Spleen (tissue), 7 donors: ENCODE results near the gene KIF25.

Experiments used
- CTCF ChIP-seq, 11 experiments: fragments of 200-600 bp in 7 of 11; fragments of 450-650 bp in 4 of 11; sonication (generic) in 4 of 11; IDR thresholded peaks in 8 of 11; conservative IDR thresholded peaks in 3 of 11; 1 replicate in 7 of 11; 2 replicates in 4 of 11; pipeline versions ENCODE4 v1.4.0 to v1.8.0; 2016 to 2021; ENCODE audit warnings: antibody characterized with exemption in 11 of 11, inconsistent platforms in 4 of 11, mild to moderate bottlenecking in 1 of 11
- POLR2AphosphoS5 ChIP-seq, 3 donors: sonication (generic); formaldehyde crosslinking; IDR thresholded peaks; one replicate each; pipeline ENCODE4 v1.5.1; 2017; ENCODE audit warnings: antibody characterized with exemption in 3 of 3
- donor health status: DM: no; HTN: no; CAD: no; lungs with moderate emphysema.
- donor health status: DM: no; HTN: no; CAD: no.
- donor health status: DM: no; HTN: no; CAD: no.

GRCh38 chr6:168087436-168088160, 90.1 kb downstream of the KIF25 start:
- TF ChIP-seq CTCF (IDR thresholded peaks at IDR 0.05 in 8 of 11, conservative IDR thresholded peaks at IDR 0.05 in 3 of 11), result no peak
- TF ChIP-seq POLR2AphosphoS5 (IDR thresholded peaks at IDR 0.05), result no peak
